ENCODE measurements around the gene UBR1. TPM values are rescaled to one million over a fixed set of nuclear protein-coding genes. Genes with fewer than 3 reads are reported as not detected.

Gene UBR1
- total RNA-seq, 1 experiment from 2014 or later = 30.8 TPM

DNA sequence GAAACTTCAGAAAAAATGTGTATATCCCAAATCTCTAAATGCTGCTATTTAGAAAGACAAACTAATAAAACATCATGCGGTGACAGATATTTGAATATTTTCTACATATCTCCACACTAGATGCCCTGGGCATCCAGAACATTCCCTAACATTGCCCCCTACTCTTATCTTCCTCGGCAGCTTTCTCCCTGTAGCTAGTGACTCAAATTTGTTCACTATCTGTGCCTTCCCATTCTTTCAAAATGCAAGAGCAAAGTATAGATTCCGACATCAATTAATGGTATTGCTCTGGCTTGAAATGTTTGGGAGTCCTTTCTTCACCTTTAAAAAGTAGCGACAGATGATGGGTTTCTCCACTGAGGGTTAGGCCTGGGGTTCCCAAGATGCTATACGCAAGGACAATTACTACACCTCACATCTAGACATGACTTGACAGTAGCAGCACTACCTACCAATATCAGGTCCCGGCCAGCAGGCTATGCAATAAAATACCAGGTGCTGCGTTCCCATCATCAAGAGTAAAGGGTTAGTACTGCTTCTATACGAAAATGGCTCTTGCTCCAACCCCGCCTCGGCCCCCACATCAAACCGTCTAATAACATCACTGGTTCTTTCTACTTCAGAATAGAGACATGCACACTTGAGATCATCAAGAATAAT, 631 bp downstream of the UBR1 start:
- Histone ChIP-seq H3K36me3 (ENCODE audit: insufficient read depth, low read length, poor library complexity, severe bottlenecking) (peaks cover 5% of the 10 kb centered on the region), H3K4me1 (ENCODE audit: insufficient read depth, low read length, poor library complexity, severe bottlenecking) (peaks cover 5% of the 10 kb centered on the region), H3K4me3 (ENCODE audit: low read depth, low read length, poor library complexity, severe bottlenecking) (peak overlapping the region; percentile 78), H3K9me3 (ENCODE audit: low read depth, low read length, poor library complexity, severe bottlenecking) (no peaks in the 10 kb centered on the region), H3K27me3 (replicated peaks; ENCODE audit: insufficient read depth, low read depth, low read length, poor library complexity) (no peaks in the 10 kb centered on the region), H3K27ac (ENCODE audit: low read depth, low read length, poor library complexity, severe bottlenecking) (peak overlapping the region; percentile 78)
- ChIA-PET CTCF (no interaction called here), POLR2A (ENCODE audit: low non-redundant PET) (no interaction called here)
- no peak for DNase-seq (ENCODE audit: low spot score)
- TSS peak; percentile 75 for BruUV-seq (replicated peaks)
- intact Hi-C loops (cut with micrococcal nuclease; ENCODE audit: unreplicated experiment) = no loop called here
- TF ChIP-seq, protein P1, sequence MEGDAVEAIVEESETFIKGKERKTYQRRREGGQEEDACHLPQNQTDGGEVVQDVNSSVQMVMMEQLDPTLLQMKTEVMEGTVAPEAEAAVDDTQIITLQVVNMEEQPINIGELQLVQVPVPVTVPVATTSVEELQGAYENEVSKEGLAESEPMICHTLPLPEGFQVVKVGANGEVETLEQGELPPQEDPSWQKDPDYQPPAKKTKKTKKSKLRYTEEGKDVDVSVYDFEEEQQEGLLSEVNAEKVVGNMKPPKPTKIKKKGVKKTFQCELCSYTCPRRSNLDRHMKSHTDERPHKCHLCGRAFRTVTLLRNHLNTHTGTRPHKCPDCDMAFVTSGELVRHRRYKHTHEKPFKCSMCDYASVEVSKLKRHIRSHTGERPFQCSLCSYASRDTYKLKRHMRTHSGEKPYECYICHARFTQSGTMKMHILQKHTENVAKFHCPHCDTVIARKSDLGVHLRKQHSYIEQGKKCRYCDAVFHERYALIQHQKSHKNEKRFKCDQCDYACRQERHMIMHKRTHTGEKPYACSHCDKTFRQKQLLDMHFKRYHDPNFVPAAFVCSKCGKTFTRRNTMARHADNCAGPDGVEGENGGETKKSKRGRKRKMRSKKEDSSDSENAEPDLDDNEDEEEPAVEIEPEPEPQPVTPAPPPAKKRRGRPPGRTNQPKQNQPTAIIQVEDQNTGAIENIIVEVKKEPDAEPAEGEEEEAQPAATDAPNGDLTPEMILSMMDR (conservative IDR thresholded peaks at IDR 0.05; ENCODE audit: low read depth, low read length) = no peak
- TF ChIP-seq EZH2 (IDR thresholded peaks at IDR 0.05; ENCODE audit: borderline replicate concordance, low read depth, low read length, poor library complexity, severe bottlenecking) = no peak

DNA sequence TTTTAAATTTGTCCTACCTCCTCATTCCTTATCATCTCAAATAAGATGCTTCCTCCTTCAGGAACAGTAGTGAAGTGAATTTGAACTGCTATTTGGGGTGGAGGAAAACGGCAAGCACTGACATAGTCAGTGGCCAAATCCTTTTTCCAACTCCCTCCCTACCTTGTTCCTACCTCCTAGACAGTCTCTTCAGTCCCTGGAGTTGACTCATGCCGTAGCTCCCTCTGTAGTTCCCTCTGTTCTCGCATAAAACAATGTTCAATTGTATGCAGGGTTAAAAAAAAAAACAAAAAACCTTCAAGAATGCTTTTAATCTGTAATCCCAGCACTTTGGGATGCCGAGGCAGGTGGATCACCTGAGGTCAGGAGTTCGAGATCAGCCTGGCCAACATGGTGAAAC, 1.4 kb downstream of the UBR1 start:
- Histone ChIP-seq H3K27ac (ENCODE audit: low read depth, low read length, poor library complexity, severe bottlenecking) (no peak overlapping the region), H3K4me1 (ENCODE audit: insufficient read depth, low read length, poor library complexity, severe bottlenecking) (peaks cover 5% of the 10 kb centered on the region), H3K4me3 (ENCODE audit: low read depth, low read length, poor library complexity, severe bottlenecking) (peak overlapping the region; percentile 78), H3K27me3 (replicated peaks; ENCODE audit: insufficient read depth, low read depth, low read length, poor library complexity) (no peaks in the 10 kb centered on the region), H3K9me3 (ENCODE audit: low read depth, low read length, poor library complexity, severe bottlenecking) (no peaks in the 10 kb centered on the region), H3K36me3 (ENCODE audit: insufficient read depth, low read length, poor library complexity, severe bottlenecking) (peaks cover 7% of the 10 kb centered on the region)
- CTCF ChIA-PET = no interaction called here
- POLR2A ChIA-PET (ENCODE audit: low non-redundant PET) = no interaction called here
- intact Hi-C loops (cut with micrococcal nuclease; ENCODE audit: unreplicated experiment) = no loop called here
- BruUV-seq (replicated peaks) = no TSS peak
- DNase-seq (ENCODE audit: low spot score) = no peak
- no peak for TF ChIP-seq EZH2 (IDR thresholded peaks at IDR 0.05; ENCODE audit: borderline replicate concordance, low read depth, low read length, poor library complexity, severe bottlenecking)
- TF ChIP-seq, protein P1 (conservative IDR thresholded peaks at IDR 0.05; ENCODE audit: low read depth, low read length) = no peak

GRCh38 chr15:43103907-43104306, 1.9 kb downstream of the UBR1 start:
- Histone ChIP-seq H3K27me3 (replicated peaks; ENCODE audit: insufficient read depth, low read depth, low read length, poor library complexity) (no peaks in the 10 kb centered on the region), H3K4me3 (ENCODE audit: low read depth, low read length, poor library complexity, severe bottlenecking) (no peak overlapping the region), H3K36me3 (ENCODE audit: insufficient read depth, low read length, poor library complexity, severe bottlenecking) (peaks cover 8% of the 10 kb centered on the region), H3K9me3 (ENCODE audit: low read depth, low read length, poor library complexity, severe bottlenecking) (no peaks in the 10 kb centered on the region), H3K4me1 (ENCODE audit: insufficient read depth, low read length, poor library complexity, severe bottlenecking) (peaks cover 5% of the 10 kb centered on the region), H3K27ac (ENCODE audit: low read depth, low read length, poor library complexity, severe bottlenecking) (no peak overlapping the region)
- BruUV-seq (replicated peaks) = no TSS peak
- POLR2A ChIA-PET (ENCODE audit: low non-redundant PET) = interaction anchor here (0.7 kb wide), 1 partner anchor 185 kb away, joined by 5 read pairs; no protein-coding TSS in a partner anchor
- TF ChIP-seq EZH2 (IDR thresholded peaks at IDR 0.05; ENCODE audit: borderline replicate concordance, low read depth, low read length, poor library complexity, severe bottlenecking) = no peak
- TF ChIP-seq, protein P1 (conservative IDR thresholded peaks at IDR 0.05; ENCODE audit: low read depth, low read length) = no peak
- no peak for DNase-seq (ENCODE audit: low spot score)
- intact Hi-C loops (cut with micrococcal nuclease; ENCODE audit: unreplicated experiment) = no loop called here
- CTCF ChIA-PET = no interaction called here

All from A673 (cell line).